HEK293T (cell line): Measurements from ENCODE around the gene BMF.
"Not testable (repeated sequence)": the region's sequence is repeated elsewhere in the genome, so short reads cannot be mapped to it uniquely, and the experiment has no call there.

Experiments used
- CTCF ChIA-PET: fragments of 350-600 bp; formaldehyde crosslinking; extraction: SDS; loops from one replicate; lab custom pipeline; 2021; ENCODE audit warnings: antibody characterized with exemption, inconsistent platforms; lab: Yijun Ruan, JAX
- POLR2A ChIA-PET: fragments of 350-600 bp; formaldehyde crosslinking; extraction: SDS; loops from one replicate; lab custom pipeline; 2020; ENCODE audit warnings: antibody characterized with exemption, inconsistent platforms; lab: Yijun Ruan, JAX
- DNase-seq: peaks from one replicate; pipeline ENCODE4 v3.0.0; 2012; ENCODE audit warnings: mixed read lengths; ENCODE audit errors: extremely low spot score
- ARNT ChIP-seq: fragments of 450-650 bp; IDR thresholded peaks from 2 replicates; pipeline ENCODE4 v1.6.1; 2017; ENCODE audit warnings: mild to moderate bottlenecking
- BHLHE40 ChIP-seq: fragments of 450-650 bp; IDR thresholded peaks from 2 replicates; pipeline ENCODE4 v1.6.1; 2016; ENCODE audit warnings: mild to moderate bottlenecking, moderate library complexity, borderline replicate concordance
- CTBP1 ChIP-seq: fragments of 450-650 bp; IDR thresholded peaks from 2 replicates; pipeline ENCODE4 v1.6.1; 2016; ENCODE audit warnings: borderline replicate concordance
- ELF4 ChIP-seq: fragments of 450-650 bp; IDR thresholded peaks from 2 replicates; pipeline ENCODE4 v1.6.1; 2017; ENCODE audit warnings: antibody characterized with exemption
- FOXA1 ChIP-seq: fragments of 450-650 bp; IDR thresholded peaks from 2 replicates; pipeline ENCODE4 v1.6.1; 2016; ENCODE audit warnings: mild to moderate bottlenecking
- FOXK2 ChIP-seq: fragments of 450-650 bp; IDR thresholded peaks from 2 replicates; pipeline ENCODE4 v1.6.1; 2016; ENCODE audit warnings: mild to moderate bottlenecking
- FOXM1 ChIP-seq: fragments of 450-650 bp; IDR thresholded peaks from 2 replicates; pipeline ENCODE4 v1.6.1; 2017; ENCODE audit warnings: mild to moderate bottlenecking, borderline replicate concordance
- HDGF ChIP-seq: fragments of 450-650 bp; IDR thresholded peaks from 2 replicates; pipeline ENCODE4 v1.6.1; 2017; ENCODE audit warnings: antibody characterized with exemption, borderline replicate concordance
- L3MBTL2 ChIP-seq: fragments of 450-650 bp; conservative IDR thresholded peaks from 2 replicates; pipeline ENCODE4 v1.6.1; 2016; ENCODE audit warnings: mild to moderate bottlenecking
- LEF1 ChIP-seq: fragments of 450-650 bp; IDR thresholded peaks from 2 replicates; pipeline ENCODE4 v1.6.1; 2017; ENCODE audit warnings: mild to moderate bottlenecking, borderline replicate concordance
- NFRKB ChIP-seq: fragments of 450-650 bp; IDR thresholded peaks from 2 replicates; pipeline ENCODE4 v1.6.1; 2016; ENCODE audit warnings: mild to moderate bottlenecking, moderate library complexity
- PKNOX1 ChIP-seq: fragments of 450-650 bp; IDR thresholded peaks from 2 replicates; pipeline ENCODE4 v1.6.1; 2016
- SP1 ChIP-seq: fragments of 450-650 bp; IDR thresholded peaks from 2 replicates; pipeline ENCODE4 v1.6.1; 2017
- TARDBP ChIP-seq: fragments of 450-650 bp; IDR thresholded peaks from 2 replicates; pipeline ENCODE4 v1.6.1; 2016
- ZNF384 ChIP-seq: fragments of 450-650 bp; IDR thresholded peaks from 2 replicates; pipeline ENCODE4 v1.6.1; 2016

Gene BMF

GRCh38 chr15:40128766-40129660 is 20.3 kb upstream of the BMF start:
- ChIA-PET POLR2A (no interaction called here), CTCF (no interaction called here)
- TF ChIP-seq ARNT (no peak), HDGF (no peak), BHLHE40 (no peak), FOXM1 (no peak), FOXA1 (no peak), NFRKB (no peak), CTBP1 (no peak), FOXK2 (no peak), ELF4 (no peak), L3MBTL2 (no peak), SP1 (no peak), TARDBP (no peak), PKNOX1 (no peak), ZNF384 (no peak)
- no peak for DNase-seq

GRCh38 chr15:40125950-40126349 is 17.3 kb upstream of the BMF start:
- CTCF ChIA-PET: no interaction called here
- TF ChIP-seq ARNT: no peak
- TF ChIP-seq FOXA1: no peak
- TF ChIP-seq HDGF: no peak
- no peak for TF ChIP-seq PKNOX1
- no peak for TF ChIP-seq CTBP1
- no peak for TF ChIP-seq FOXK2
- TF ChIP-seq LEF1: no peak
- TF ChIP-seq TARDBP: no peak
- no peak for TF ChIP-seq SP1
- no peak for TF ChIP-seq ELF4
- TF ChIP-seq L3MBTL2: no peak
- TF ChIP-seq NFRKB: no peak
- TF ChIP-seq BHLHE40: no peak
- POLR2A ChIA-PET: no interaction called here
- DNase-seq: no peak

- DNase-seq, POLR2A ChIA-PET: not testable (repeated sequence)
- CTCF ChIA-PET: interaction anchor here (1.2 kb wide), 1 partner anchor 20 kb away, joined by 3 read pairs; no protein-coding TSS in a partner anchor
Observed at GRCh38 chr15:40124807-40125285, 16.2 kb upstream of the BMF start.

- POLR2A ChIA-PET: interaction anchor here (1.1 kb wide), 1 partner anchor 16 kb away, joined by 3 read pairs; the partner anchor contains the start of gene BMF
- CTCF ChIA-PET: interaction anchor here (1.2 kb wide), 1 partner anchor 20 kb away, joined by 3 read pairs; no protein-coding TSS in a partner anchor
- not testable (repeated sequence) for DNase-seq
Observed at GRCh38 chr15:40124333-40124732, 15.7 kb upstream of the BMF start.

DNA sequence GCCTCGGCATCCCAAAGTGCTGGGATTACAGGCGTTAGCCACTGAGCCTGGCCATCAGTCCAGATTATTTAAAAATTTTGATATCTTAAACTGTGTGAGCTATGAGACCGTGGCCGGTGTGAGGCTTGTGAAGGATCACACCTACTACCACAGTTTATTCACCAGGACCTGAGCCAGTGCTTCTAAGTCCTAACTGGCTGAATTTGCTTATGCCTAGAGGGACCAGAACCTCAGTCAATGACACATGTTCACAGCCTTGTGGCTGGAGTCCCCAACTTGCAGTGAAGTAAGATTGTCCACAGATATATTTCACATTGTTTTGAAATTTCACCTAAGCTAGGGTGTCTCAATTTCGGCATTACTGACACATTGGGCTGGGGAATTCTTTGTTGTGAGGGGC is 15.2 kb upstream of the BMF start:
- ChIA-PET CTCF (interaction anchor here (1.2 kb wide), 1 partner anchor 19 kb away, joined by 3 read pairs; no protein-coding TSS in a partner anchor), POLR2A (interaction anchor here (1.1 kb wide), 1 partner anchor 15 kb away, joined by 3 read pairs; the partner anchor contains the start of gene BMF)
- not testable (repeated sequence) for DNase-seq

DNA sequence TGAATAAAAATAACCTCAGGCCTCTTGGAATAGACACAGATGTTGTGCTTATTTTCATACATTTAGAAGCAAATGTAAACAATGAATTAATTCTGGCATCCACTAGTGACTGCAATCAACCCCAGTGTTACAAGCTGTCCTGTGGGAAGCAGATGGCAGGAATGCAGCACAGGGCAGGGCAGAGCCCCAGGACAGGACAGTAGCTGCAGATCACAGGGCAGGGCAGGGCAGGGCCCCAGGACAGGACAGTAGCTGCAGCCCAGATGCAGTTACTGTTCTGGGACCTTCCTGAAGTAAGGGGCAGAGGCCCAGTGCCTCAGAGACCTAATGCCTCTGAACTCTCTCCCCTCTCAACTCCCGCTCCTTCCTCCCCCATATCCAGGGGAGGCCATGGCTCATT is 14.3 kb upstream of the BMF start:
- POLR2A ChIA-PET, DNase-seq, CTCF ChIA-PET: not testable (repeated sequence)

- POLR2A ChIA-PET: no interaction called here
- DNase-seq: no peak
- TF ChIP-seq ZNF384 (no peak), BHLHE40 (no peak), FOXM1 (no peak), FOXA1 (no peak), HDGF (no peak), LEF1 (no peak), ELF4 (no peak)
- CTCF ChIA-PET: interaction anchor here (2.3 kb wide), 1 partner anchor 17 kb away, joined by 9 read pairs; no protein-coding TSS in a partner anchor
Observed at GRCh38 chr15:40121911-40122638, 13.4 kb upstream of the BMF start.

DNA sequence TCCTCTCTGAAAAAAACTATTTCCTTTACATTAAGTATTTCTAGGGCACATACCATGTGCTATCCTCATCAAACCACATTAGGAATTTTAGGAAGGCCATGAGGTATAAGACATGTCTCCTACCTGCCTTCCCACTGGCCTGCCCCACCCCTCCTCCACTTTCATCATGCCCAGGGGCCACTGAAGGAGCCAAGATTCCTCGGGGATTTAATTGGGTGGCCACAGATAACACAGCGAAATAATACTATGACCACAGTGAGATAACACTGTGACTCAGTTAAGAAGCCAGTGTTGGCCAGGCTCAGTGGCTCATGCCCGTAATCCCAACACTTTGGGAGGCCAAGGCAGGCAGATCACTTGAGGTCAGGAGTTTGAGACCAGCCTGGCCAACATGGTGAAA is 9.8 kb upstream of the BMF start:
- POLR2A ChIA-PET: no interaction called here
- no peak for DNase-seq
- TF ChIP-seq LEF1: no peak
- TF ChIP-seq ARNT: no peak
- TF ChIP-seq PKNOX1: no peak
- TF ChIP-seq SP1: no peak
- TF ChIP-seq FOXK2: no peak
- no peak for TF ChIP-seq TARDBP
- TF ChIP-seq HDGF: no peak
- CTCF ChIA-PET: no interaction called here
